Measurements from ENCODE around the gene KCNJ16.

DNA sequence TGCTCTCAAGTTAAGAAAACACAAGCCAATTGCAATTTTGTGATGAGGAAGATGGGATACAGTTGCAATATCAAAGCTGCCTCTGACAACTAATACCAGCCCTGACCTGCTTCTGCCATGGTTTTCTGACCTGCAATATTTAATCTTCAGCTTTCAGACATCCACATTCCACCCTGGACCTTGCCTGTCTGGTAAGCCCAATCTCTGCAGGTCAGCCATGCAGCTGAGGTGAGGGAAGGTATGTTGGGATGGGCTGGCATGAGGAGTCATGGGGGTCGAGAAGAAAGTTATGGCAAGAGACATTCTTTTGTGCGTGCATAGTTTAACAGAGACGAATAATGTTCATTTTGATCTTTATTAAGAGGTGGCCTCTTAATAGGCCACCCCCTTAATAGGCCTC is 31.5 kb downstream of the KCNJ16 start:
- TF ChIP-seq CREB1 (IDR thresholded peaks at IDR 0.05) (no peak), CREB1 (CRISPR knock-in tag; IDR thresholded peaks at IDR 0.05) (no peak), CTCF (IDR thresholded peaks at IDR 0.05 in 2 of 3, conservative IDR thresholded peaks at IDR 0.05 in 1 of 3; ENCODE audit: insufficient read depth in 2 of 3, low read depth in 1 of 3, low read length in 3 of 3) (no peak), BRF1 (IDR thresholded peaks at IDR 0.05; ENCODE audit: borderline replicate concordance, extremely low read depth, insufficient read length) (no peak)
- TF ChIP-seq, protein P1, sequence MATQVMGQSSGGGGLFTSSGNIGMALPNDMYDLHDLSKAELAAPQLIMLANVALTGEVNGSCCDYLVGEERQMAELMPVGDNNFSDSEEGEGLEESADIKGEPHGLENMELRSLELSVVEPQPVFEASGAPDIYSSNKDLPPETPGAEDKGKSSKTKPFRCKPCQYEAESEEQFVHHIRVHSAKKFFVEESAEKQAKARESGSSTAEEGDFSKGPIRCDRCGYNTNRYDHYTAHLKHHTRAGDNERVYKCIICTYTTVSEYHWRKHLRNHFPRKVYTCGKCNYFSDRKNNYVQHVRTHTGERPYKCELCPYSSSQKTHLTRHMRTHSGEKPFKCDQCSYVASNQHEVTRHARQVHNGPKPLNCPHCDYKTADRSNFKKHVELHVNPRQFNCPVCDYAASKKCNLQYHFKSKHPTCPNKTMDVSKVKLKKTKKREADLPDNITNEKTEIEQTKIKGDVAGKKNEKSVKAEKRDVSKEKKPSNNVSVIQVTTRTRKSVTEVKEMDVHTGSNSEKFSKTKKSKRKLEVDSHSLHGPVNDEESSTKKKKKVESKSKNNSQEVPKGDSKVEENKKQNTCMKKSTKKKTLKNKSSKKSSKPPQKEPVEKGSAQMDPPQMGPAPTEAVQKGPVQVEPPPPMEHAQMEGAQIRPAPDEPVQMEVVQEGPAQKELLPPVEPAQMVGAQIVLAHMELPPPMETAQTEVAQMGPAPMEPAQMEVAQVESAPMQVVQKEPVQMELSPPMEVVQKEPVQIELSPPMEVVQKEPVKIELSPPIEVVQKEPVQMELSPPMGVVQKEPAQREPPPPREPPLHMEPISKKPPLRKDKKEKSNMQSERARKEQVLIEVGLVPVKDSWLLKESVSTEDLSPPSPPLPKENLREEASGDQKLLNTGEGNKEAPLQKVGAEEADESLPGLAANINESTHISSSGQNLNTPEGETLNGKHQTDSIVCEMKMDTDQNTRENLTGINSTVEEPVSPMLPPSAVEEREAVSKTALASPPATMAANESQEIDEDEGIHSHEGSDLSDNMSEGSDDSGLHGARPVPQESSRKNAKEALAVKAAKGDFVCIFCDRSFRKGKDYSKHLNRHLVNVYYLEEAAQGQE (IDR thresholded peaks at IDR 0.05; ENCODE audit: borderline replicate concordance), result no peak
- TF ChIP-seq, protein P1 (CRISPR knock-in tag; IDR thresholded peaks at IDR 0.05; ENCODE audit: low read depth), result no peak
